Measurements from ENCODE around the gene C2orf80.
"Not testable (repeated sequence)": the region's sequence is repeated elsewhere in the genome, so short reads cannot be mapped to it uniquely, and the experiment has no call there.

The C2orf80 gene

GRCh38 chr2:208139447-208139846 lies 50.4 kb downstream of the C2orf80 start:
- FAIRE-seq (no peak), DNase-seq (ENCODE audit: extremely low spot score, insufficient read length, low read depth) (no peak)

- not testable (repeated sequence) for FAIRE-seq; DNase-seq (ENCODE audit: extremely low spot score, insufficient read length, low read depth)
Measured at GRCh38 chr2:208138334-208138733, 51.5 kb downstream of the C2orf80 start.

GRCh38 chr2:208136716-208137094 lies 53.1 kb downstream of the C2orf80 start:
- FAIRE-seq = no peak

GRCh38 chr2:208135794-208136715 lies 53.8 kb downstream of the C2orf80 start:
- FAIRE-seq = no peak
- DNase-seq (ENCODE audit: extremely low spot score, insufficient read length, low read depth) = no peak

More at GRCh38 chr2:208136716-208137094, 53.1 kb downstream of the C2orf80 start:
- DNase-seq (ENCODE audit: extremely low spot score, insufficient read length, low read depth) = no peak

GRCh38 chr2:208134928-208135586 lies 54.8 kb downstream of the C2orf80 start:
- no peak for DNase-seq (ENCODE audit: extremely low spot score, insufficient read length, low read depth)
- FAIRE-seq = no peak

- FAIRE-seq (no peak), DNase-seq (ENCODE audit: extremely low spot score, insufficient read length, low read depth) (no peak)
Measured at GRCh38 chr2:208130712-208131110, 59.1 kb downstream of the C2orf80 start.

- FAIRE-seq (no peak), DNase-seq (ENCODE audit: extremely low spot score, insufficient read length, low read depth) (no peak)
Measured at GRCh38 chr2:208129744-208130711, 59.8 kb downstream of the C2orf80 start, which contains the start of gene CRYGC. Gene CRYGC (minus strand): TSS chr2:208129828. CDS start chr2:208129792, 36 bp downstream.

- DNase-seq (ENCODE audit: extremely low spot score, insufficient read length, low read depth) = no peak
- FAIRE-seq = no peak
Measured at GRCh38 chr2:208128136-208128535, 61.7 kb downstream of the C2orf80 start.

GRCh38 chr2:208127090-208127489 lies 62.7 kb downstream of the C2orf80 start:
- FAIRE-seq (no peak), DNase-seq (ENCODE audit: extremely low spot score, insufficient read length, low read depth) (no peak)

- DNase-seq (ENCODE audit: extremely low spot score, insufficient read length, low read depth) = no peak
- no peak for FAIRE-seq
Measured at GRCh38 chr2:208125251-208125650, 64.6 kb downstream of the C2orf80 start.

GRCh38 chr2:208124013-208124715 lies 65.7 kb downstream of the C2orf80 start, which contains the start of gene CRYGD:
Gene CRYGD (minus strand): TSS chr2:208124524. CDS start chr2:208124473, 51 bp downstream.
- not testable (repeated sequence) for DNase-seq (ENCODE audit: extremely low spot score, insufficient read length, low read depth); FAIRE-seq

GRCh38 chr2:208122248-208122647 lies 67.6 kb downstream of the C2orf80 start:
- DNase-seq (ENCODE audit: extremely low spot score, insufficient read length, low read depth) (no peak), FAIRE-seq (no peak)

GRCh38 chr2:208118918-208119317 lies 70.9 kb downstream of the C2orf80 start:
- no peak for FAIRE-seq
- no peak for DNase-seq (ENCODE audit: extremely low spot score, insufficient read length, low read depth)

GRCh38 chr2:208117390-208117789 lies 72.4 kb downstream of the C2orf80 start:
- FAIRE-seq; DNase-seq (ENCODE audit: extremely low spot score, insufficient read length, low read depth): not testable (repeated sequence)
